K562 (cell line): ENCODE data around the gene SEMA3A. TPM values are rescaled to one million over a fixed set of nuclear protein-coding genes. Genes with fewer than 3 reads are reported as not detected.

ENCODE experiments used
- ATAC-seq: fragments of 200-7000 bp; cut with Tn5 transposase; 3 replicates; pipeline ENCODE4 v1.9.1; 2020; ENCODE audit warnings: moderate library complexity
- BruUV-seq: library from RNA; stranded (reverse); fragments of 400-500 nt; replicated peaks from 2 replicates; lab custom pipeline; 2021; lab: Mats Ljungman, UMichigan
- CTCF ChIA-PET: fragments of 300-600 bp; formaldehyde crosslinking; extraction: SDS; loops from one replicate; lab custom pipeline; 2021; ENCODE audit warnings: low intra/inter-chr PET ratio; lab: Yijun Ruan, JAX
- POLR2A ChIA-PET: fragments of 300-600, 350-650 bp; sonication (Branson Sonifier 250); formaldehyde crosslinking; extraction: SDS; loops from one replicate; lab custom pipeline; 2021; ENCODE audit warnings: antibody characterized with exemption, inconsistent platforms; lab: Yijun Ruan, JAX
- DNase-seq, 4 experiments: peaks; one replicate each; pipeline versions ENCODE4 v3.0.0 to v3.0.0-alpha.2; 2011 to 2018; ENCODE audit warnings: low spot score in 3 of 4, mixed read lengths in 3 of 4; ENCODE audit errors: extremely low read depth in 1 of 4
- FAIRE-seq: peaks from 2 replicates; lab custom pipeline; 2011; peaks lifted over from hg19 to GRCh38; lab: Jason Lieb, UNC
- H2AFZ ChIP-seq: 2 replicates; pipeline ENCODE4 v1.6.0; 2011; ENCODE audit warnings: low read depth, low read length, control low read depth, inconsistent platforms
- H3K27ac ChIP-seq: fragments of 200-600 bp; 3 replicates; pipeline ENCODE4 v1.8.0; 2011; ENCODE audit warnings: low read depth, mild to moderate bottlenecking, control low read depth, inconsistent platforms, low read length, moderate library complexity, mixed read lengths; ENCODE audit errors: extremely low read depth
- H3K27me3 ChIP-seq, 2 experiments: fragments of 300-600 bp in 1 of 2; 2 replicates in 1 of 2; 3 replicates in 1 of 2; pipeline versions ENCODE4 v1.6.0 to v1.8.0; 2011; ENCODE audit warnings: inconsistent platforms in 2 of 2, low read length in 2 of 2, mild to moderate bottlenecking in 1 of 2, mixed read lengths in 1 of 2, moderate library complexity in 1 of 2; ENCODE audit not compliant: control insufficient read depth in 2 of 2, insufficient read depth in 2 of 2
- H3K36me3 ChIP-seq: fragments of 300-600 bp; 3 replicates; pipeline ENCODE4 v1.8.0; 2011; ENCODE audit warnings: mild to moderate bottlenecking, low read length, inconsistent platforms; ENCODE audit not compliant: control insufficient read depth, insufficient read depth
- H3K4me1 ChIP-seq, 2 experiments: fragments of 200-600 bp in 1 of 2; replicated peaks in 1 of 2; 2 replicates in 1 of 2; 3 replicates in 1 of 2; pipeline versions ENCODE4 v1.5.1 to v1.8.0; 2011; ENCODE audit warnings: inconsistent platforms in 2 of 2, low read length in 2 of 2, mild to moderate bottlenecking in 1 of 2, mixed read lengths in 1 of 2, moderate library complexity in 1 of 2; ENCODE audit not compliant: control insufficient read depth in 2 of 2, insufficient read depth in 2 of 2
- H3K4me2 ChIP-seq: 2 replicates; pipeline ENCODE4 v1.6.1; 2011; ENCODE audit warnings: low read length, control low read depth, inconsistent platforms, mixed read lengths; ENCODE audit not compliant: insufficient read depth
- H3K4me3 ChIP-seq: fragments of 200-600 bp; sonication (generic), shearing (Covaris generic); 2 replicates; pipeline ENCODE4 v1.5.1; 2016; ENCODE audit warnings: control low read depth, inconsistent platforms
- H3K79me2 ChIP-seq: fragments of 200-600 bp; 3 replicates; pipeline ENCODE4 v1.8.0; 2011; ENCODE audit warnings: low read length, inconsistent platforms; ENCODE audit not compliant: control insufficient read depth, insufficient read depth
- H3K9ac ChIP-seq, 2 experiments: 2 replicates each; pipeline versions ENCODE4 v1.6.0 to v1.6.1; 2011; ENCODE audit warnings: low read depth in 2 of 2, low read length in 2 of 2, control low read depth in 1 of 2, inconsistent platforms in 1 of 2, mild to moderate bottlenecking in 1 of 2, mixed read lengths in 1 of 2; ENCODE audit not compliant: insufficient read depth in 1 of 2
- H3K9me1 ChIP-seq: one replicate; pipeline ENCODE4 v1.6.0; 2011; ENCODE audit warnings: inconsistent platforms, mild to moderate bottlenecking, low read length, moderate library complexity; ENCODE audit not compliant: control insufficient read depth, insufficient read depth
- H3K9me3 ChIP-seq: replicated peaks from 2 replicates; pipeline ENCODE4 v1.5.1; 2011; ENCODE audit warnings: low read depth, low read length, inconsistent platforms; ENCODE audit not compliant: control insufficient read depth, insufficient read depth
- H4K20me1 ChIP-seq: replicated peaks from 2 replicates; pipeline ENCODE4 v1.6.1; 2011; ENCODE audit warnings: low read length, inconsistent platforms, mixed read lengths; ENCODE audit not compliant: control insufficient read depth, insufficient read depth
- E2F1 ChIP-seq: sonication (generic); formaldehyde crosslinking; IDR thresholded peaks from 2 replicates; pipeline ENCODE4 v1.8.1; 2023; ENCODE audit warnings: mild to moderate bottlenecking, missing genetic modification reagents, moderate library complexity
- FIP1L1 ChIP-seq: fragments of 200-400 bp; formaldehyde crosslinking; IDR thresholded peaks from 2 replicates; pipeline ENCODE4 v1.6.1; 2018; ENCODE audit warnings: mild to moderate bottlenecking, low read depth, low read length; ENCODE audit not compliant: poor library complexity, severe bottlenecking
- FOSL1 ChIP-seq: fragments of 200-800 bp; sonication (Bioruptor generic); conservative IDR thresholded peaks from 2 replicates; pipeline ENCODE4 v1.6.1; 2016; ENCODE audit warnings: missing genetic modification characterization, missing compliant biosample characterization
- FOXJ2 ChIP-seq: fragments of 200-800 bp; sonication (Bioruptor generic); IDR thresholded peaks from 2 replicates; pipeline ENCODE4 v1.6.1; 2016; ENCODE audit warnings: missing genetic modification characterization, missing compliant biosample characterization
- HLTF ChIP-seq: fragments of 450-650 bp; IDR thresholded peaks from 2 replicates; pipeline ENCODE4 v1.6.1; 2016
- MLLT1 ChIP-seq, 2 experiments: fragments of 450-650 bp; IDR thresholded peaks; 2 replicates each; pipeline ENCODE4 v1.6.1; 2016
- TAF1 ChIP-seq: IDR thresholded peaks from 2 replicates; pipeline ENCODE4 v1.6.1; 2011; ENCODE audit warnings: mild to moderate bottlenecking, low read length, moderate library complexity; ENCODE audit not compliant: insufficient read depth, control insufficient read depth, severe bottlenecking; ENCODE audit errors: extremely low read depth
- ZBED1 ChIP-seq: IDR thresholded peaks from 2 replicates; pipeline ENCODE4 v1.6.1; 2014
- ZNF449 ChIP-seq: fragments of 250-450 bp; sonication (Bioruptor Pico); IDR thresholded peaks from 2 replicates; pipeline ENCODE4 v1.8.0; 2022; ENCODE audit warnings: moderate library complexity, mild to moderate bottlenecking, inconsistent platforms
- WGBS: fragments of 100-300 bp; shearing (Covaris generic); methylation state at CpG from one replicate; pipeline ENCODE4 v1.1.6; 2016; ENCODE audit warnings: low coverage, mixed read lengths; ENCODE audit not compliant: insufficient coverage; ENCODE audit errors: missing lambda C conversion rate; 5-methylcytosine and 5-hydroxymethylcytosine counted together
- in situ Hi-C: fragments of 300-500 bp; cut with MboI; formaldehyde crosslinking; loops from 4 replicates; pipeline ENCODE4 v1.15.0; 2018; ENCODE audit warnings: inconsistent platforms, mixed read lengths
- intact Hi-C: fragments of 100-400 bp; cut with micrococcal nuclease; formaldehyde crosslinking; loops from 2 replicates; pipeline ENCODE4 v1.14.2; 2022
- polyA plus RNA-seq, 8 experiments: library from polyadenylated mRNA; depleted of rRNA in 4 of 8; stranded (reverse) in 5 of 8; unstranded in 3 of 8; fragments of >200 nt; fragmentation: Nextera tagmentation in 2 of 8; fragmentation: Illumina TruSeq in 1 of 8; extraction: Ambion mirVana in 2 of 8; extraction: Trizol in 1 of 8; gene quantifications; 2 replicates each; pipeline versions ENCODE4 v1.2.1 to v1.2.3, GENCODE V29; 2011 to 2014; ENCODE audit warnings: inconsistent platforms in 1 of 8, missing spikeins in 1 of 8
- total RNA-seq, 7 experiments: library from RNA; depleted of rRNA in 6 of 7; stranded (reverse); fragments of >200 nt in 6 of 7; fragmentation: Illumina TruSeq in 2 of 7; extraction: Trizol in 2 of 7; gene quantifications; 2 replicates each; pipeline versions ENCODE4 v1.2.1 to v1.2.3, GENCODE V29; 2011 to 2021; ENCODE audit warnings: low replicate concordance in 1 of 7

The SEMA3A gene
- total and polyA plus RNA-seq, 9 of the 15 experiments (the other 6 are each of a cell fraction or from before 2014, with no cell fraction given): 0.36 to 3.0 (median 1.1) TPM

GRCh38 chr7:83996879-83997278, 197.7 kb downstream of the SEMA3A start:
- Histone ChIP-seq H3K27me3 (no peaks in the 10 kb centered on the region), H3K27ac (no peak overlapping the region), H4K20me1 (no peaks in the 10 kb centered on the region), H3K9ac (no peak overlapping the region), H3K9me1 (no peaks in the 10 kb centered on the region), H3K9me3 (no peaks in the 10 kb centered on the region), H2AFZ (no peak overlapping the region), H3K4me2 (no peak overlapping the region), H3K4me3 (no peak overlapping the region), H3K4me1 (no peaks in the 10 kb centered on the region), H3K36me3 (no peaks in the 10 kb centered on the region), H3K79me2 (no peaks in the 10 kb centered on the region)
- no TSS peak for BruUV-seq
- DNase-seq (no peak), ATAC-seq (no peak), FAIRE-seq (no peak)
- intact Hi-C loops: no loop called here
- TF ChIP-seq ZBED1 (no peak), FOSL1 (tag) (no peak), E2F1 (no peak), ZNF449 (CRISPR knock-in tag) (no peak), MLLT1 (IDR thresholded peaks at IDR 0.05) (no peak), FIP1L1 (no peak), FOXJ2 (no peak), TAF1 (no peak), HLTF (no peak)
- in situ Hi-C loops: no loop called here
- ChIA-PET POLR2A (no interaction called here), CTCF (no interaction called here)
- 0% methylated on average over 1 of the region's 1 CpG for WGBS
